GM12878 (cell line): ENCODE data around the gene BUB1B. TPM values are rescaled to one million over a fixed set of nuclear protein-coding genes. Genes with fewer than 3 reads are reported as not detected.

Experiments
- ATAC-seq: fragments of 200-7000 bp; cut with Tn5 transposase; 3 replicates; pipeline ENCODE4 v1.9.1; 2020; ENCODE audit warnings: mild to moderate bottlenecking, moderate library complexity
- BruUV-seq: library from RNA; stranded (reverse); fragments of 400-500 nt; replicated peaks from 2 replicates; lab custom pipeline; 2021; lab: Mats Ljungman, UMichigan
- CTCF ChIA-PET: fragments of 300-600 bp; sonication (Branson Sonifier 250); formaldehyde crosslinking; extraction: SDS; loops from one replicate; lab custom pipeline; 2021; ENCODE audit warnings: inconsistent platforms; lab: Yijun Ruan, JAX
- POLR2A ChIA-PET: fragments of 350-600 bp; formaldehyde crosslinking; extraction: SDS; loops from one replicate; lab custom pipeline; 2021; ENCODE audit warnings: inconsistent platforms; lab: Charles Lee
- RAD21 ChIA-PET: fragments of 300-600 bp; sonication (Branson Sonifier 250); formaldehyde crosslinking; loops from one replicate; lab custom pipeline; 2023; ENCODE audit warnings: antibody characterized with exemption; ENCODE audit not compliant: unreplicated experiment; lab: Charles Lee
- SMC1A ChIA-PET: fragments of 300-600 bp; sonication (Branson Sonifier 250); formaldehyde crosslinking; loops from one replicate; lab custom pipeline; 2023; ENCODE audit not compliant: unreplicated experiment, uncharacterized antibody; lab: Charles Lee
- DNase-seq: peaks from one replicate; pipeline ENCODE4 v3.0.0-alpha.2; 2011; ENCODE audit warnings: low read depth, low spot score
- FAIRE-seq: peaks from 3 replicates; lab custom pipeline; 2011; peaks lifted over from hg19 to GRCh38; lab: Jason Lieb, UNC
- H2AFZ ChIP-seq: 2 replicates; pipeline ENCODE4 v1.6.0; 2011; ENCODE audit warnings: low read depth, low read length, control low read depth; ENCODE audit not compliant: control insufficient read depth
- H3K27ac ChIP-seq: 2 replicates; pipeline ENCODE4 v1.5.1; 2011; ENCODE audit warnings: control low read depth; ENCODE audit not compliant: control insufficient read depth, insufficient read depth
- H3K27me3 ChIP-seq, 2 experiments: replicated peaks in 1 of 2; 2 replicates each; pipeline versions ENCODE4 v1.6.0 to v1.6.1; 2011; ENCODE audit warnings: low read length in 1 of 2; ENCODE audit not compliant: control insufficient read depth in 2 of 2, insufficient read depth in 2 of 2
- H3K36me3 ChIP-seq, 2 experiments: 2 replicates each; pipeline ENCODE4 v1.5.1; 2011; ENCODE audit warnings: low read length in 1 of 2; ENCODE audit not compliant: control insufficient read depth in 2 of 2, insufficient read depth in 2 of 2
- H3K4me1 ChIP-seq: 2 replicates; pipeline ENCODE4 v1.6.1; 2011; ENCODE audit warnings: mild to moderate bottlenecking, low read length, moderate library complexity, mixed read lengths; ENCODE audit not compliant: control insufficient read depth, insufficient read depth
- H3K4me2 ChIP-seq: 2 replicates; pipeline ENCODE4 v1.6.0; 2011; ENCODE audit warnings: control low read depth; ENCODE audit not compliant: control insufficient read depth, insufficient read depth
- H3K4me3 ChIP-seq: fragments of 200-600 bp; sonication (generic); 2 replicates; pipeline ENCODE4 v1.5.1; 2016
- H3K79me2 ChIP-seq: 2 replicates; pipeline ENCODE4 v1.6.0; 2011; ENCODE audit warnings: low read length; ENCODE audit not compliant: control insufficient read depth, insufficient read depth
- H3K9ac ChIP-seq: 2 replicates; pipeline ENCODE4 v1.8.0; 2011; ENCODE audit warnings: low read length, control low read depth, mixed read lengths; ENCODE audit not compliant: control insufficient read depth, insufficient read depth
- H3K9me3 ChIP-seq: replicated peaks from 3 replicates; pipeline ENCODE4 v1.5.1; 2011; ENCODE audit warnings: mild to moderate bottlenecking, low read length; ENCODE audit not compliant: control insufficient read depth, insufficient read depth
- H4K20me1 ChIP-seq: 2 replicates; pipeline ENCODE4 v1.6.0; 2011; ENCODE audit not compliant: control insufficient read depth, insufficient read depth
- ATF2 ChIP-seq: IDR thresholded peaks from 2 replicates; pipeline ENCODE4 v1.6.1; 2012; ENCODE audit warnings: low read length, inconsistent platforms
- E2F4 ChIP-seq: IDR thresholded peaks from 2 replicates; pipeline ENCODE4 v1.6.1; 2012; ENCODE audit warnings: low read depth, low read length, improper control_type of control experiment
- HDAC2 ChIP-seq: fragments of 200-600 bp; sonication (generic); IDR thresholded peaks from 2 replicates; pipeline ENCODE4 v1.6.1; 2017
- MEF2B ChIP-seq: fragments of 450-650 bp; IDR thresholded peaks from 2 replicates; pipeline ENCODE4 v1.6.1; 2018; ENCODE audit warnings: mild to moderate bottlenecking, moderate library complexity; ENCODE audit not compliant: partially characterized antibody, poor library complexity, severe bottlenecking
- MTA3 ChIP-seq: IDR thresholded peaks from 2 replicates; pipeline ENCODE4 v1.6.1; 2012; ENCODE audit warnings: low read length, inconsistent platforms, borderline replicate concordance
- RB1 ChIP-seq: fragments of 450-650 bp; formaldehyde crosslinking; IDR thresholded peaks from 2 replicates; pipeline ENCODE4 v1.6.1; 2017; ENCODE audit warnings: mild to moderate bottlenecking, borderline replicate concordance
- RUNX3 ChIP-seq: IDR thresholded peaks from 2 replicates; pipeline ENCODE4 v1.6.1; 2012; ENCODE audit warnings: low read length, inconsistent platforms
- SIN3A ChIP-seq: IDR thresholded peaks from 2 replicates; pipeline ENCODE4 v1.6.1; 2012; ENCODE audit warnings: low read depth, low read length, improper control_type of control experiment
- ZBTB40 ChIP-seq: fragments of 450-650 bp; IDR thresholded peaks from 2 replicates; pipeline ENCODE4 v1.6.1; 2016; ENCODE audit warnings: mild to moderate bottlenecking, moderate library complexity, borderline replicate concordance
- ZNF207 ChIP-seq: fragments of 450-650 bp; IDR thresholded peaks from 2 replicates; pipeline ENCODE4 v1.6.1; 2014; ENCODE audit warnings: antibody characterized with exemption, mild to moderate bottlenecking, borderline replicate concordance
- WGBS: methylation state at CpG from one replicate; pipeline ENCODE4 v1.1.6; 2016; ENCODE audit warnings: low lambda C conversion rate; ENCODE audit not compliant: insufficient replicate concordance, insufficient coverage; ENCODE audit errors: missing lambda C conversion rate; 5-methylcytosine and 5-hydroxymethylcytosine counted together
- in situ Hi-C: fragments of 300-500 bp; cut with MboI; formaldehyde crosslinking; loops from 9 replicates; pipeline ENCODE4 v1.14.3; 2018; ENCODE audit warnings: mixed read lengths
- intact Hi-C: fragments of 100-400 bp; cut with micrococcal nuclease; formaldehyde crosslinking; loops from one replicate; pipeline ENCODE4 v1.14.2; 2022; ENCODE audit not compliant: unreplicated experiment
- polyA plus RNA-seq, 11 experiments: library from polyadenylated mRNA; depleted of rRNA in 4 of 11; unstranded in 6 of 11; stranded (reverse) in 5 of 11; fragments of >200 nt; fragmentation: Nextera tagmentation in 4 of 11; fragmentation: Illumina TruSeq in 1 of 11; extraction: Ambion mirVana in 4 of 11; extraction: Trizol in 1 of 11; gene quantifications; 1 replicate in 1 of 11; 2 replicates in 10 of 11; pipeline versions ENCODE4 v1.2.1 to v1.2.3, GENCODE V29; 2011 to 2016; ENCODE audit warnings: inconsistent platforms in 2 of 11, missing spikeins in 2 of 11, low read depth in 1 of 11
- total RNA-seq, 4 experiments: library from RNA; depleted of rRNA in 3 of 4; stranded (reverse); fragments of >200 nt in 3 of 4; fragmentation: Illumina TruSeq in 1 of 4; extraction: Trizol in 1 of 4; gene quantifications; 2 replicates each; pipeline versions ENCODE4 v1.2.1 to v1.2.3, GENCODE V29; 2013 to 2021

BUB1B gene
- total and polyA plus RNA-seq, 10 of the 15 experiments (the other 5 are each of a cell fraction or from before 2014, with no cell fraction given): 29.1 to 98.6 (median 77.3) TPM

- H3K27me3 ChIP-seq: no peaks in the 10 kb centered on the region; a peak in 1 of 4 replicates
- peaks cover 10 to 17% of the 10 kb centered on the region in 2 experiments; a peak in 3 of 4 replicates for H3K36me3 ChIP-seq
- peaks cover 10% of the 10 kb centered on the region for H3K4me1 ChIP-seq
- BruUV-seq: no TSS peak
- H3K4me2 ChIP-seq: no peak overlapping the region
- ChIA-PET SMC1A (interaction anchor here (0.9 to 1.9 kb wide), 2 partner anchors 17 to 446 kb away, joined by 3 to 6 read pairs; no protein-coding TSS in a partner anchor), POLR2A (interaction anchor here (1.0 kb wide), 1 partner anchor 17 kb away, joined by 6 read pairs; no protein-coding TSS in a partner anchor), RAD21 (interaction anchor here (1.2 kb wide), 1 partner anchor 189 kb away, joined by 3 read pairs; no protein-coding TSS in a partner anchor), CTCF (interaction anchor here (0.7 to 4.1 kb wide), 2 partner anchors 17 to 110 kb away, joined by 3 to 11 read pairs; no protein-coding TSS in a partner anchor)
- DNase-seq (no peak), FAIRE-seq (no peak), ATAC-seq (peak; percentile 8; the same call in 2 of the 3 replicates)
- no peaks in the 10 kb centered on the region for H3K9me3 ChIP-seq
- no peaks in the 10 kb centered on the region for H4K20me1 ChIP-seq
- peak overlapping the region; percentile 50 for H2AFZ ChIP-seq
- in situ Hi-C loops: no loop called here
- no peak overlapping the region for H3K4me3 ChIP-seq
- intact Hi-C loops: no loop called here
- WGBS: 70% methylated on average over 4 of the region's 4 CpGs
- H3K27ac ChIP-seq: no peak overlapping the region
- no peak for TF ChIP-seq HDAC2
- TF ChIP-seq SIN3A: no peak
- TF ChIP-seq E2F4: no peak
- no peak for TF ChIP-seq ZBTB40
- TF ChIP-seq MEF2B: peak; percentile 54
- TF ChIP-seq MTA3: no peak
- TF ChIP-seq RB1: no peak
- no peak for TF ChIP-seq ZNF207
- no peak for TF ChIP-seq ATF2
- TF ChIP-seq RUNX3: peak; percentile 36; the same call in 1 of the 2 replicates
- H3K79me2 ChIP-seq: no peaks in the 10 kb centered on the region
- no peak overlapping the region for H3K9ac ChIP-seq
Observed at GRCh38 chr15:40234783-40235182, 73.9 kb downstream of the BUB1B start.
